Fibroblast of mammary gland (primary cell): Measurements from ENCODE around the gene SP4.
A peak's percentile ranks its signal among the peaks of the same experiment; 100 is the strongest.

ENCODE experiments used
- DNase-seq: peaks from one replicate; pipeline ENCODE4 v3.0.0-alpha.2; 2010; ENCODE audit warnings: low read depth
- H3K4me3 ChIP-seq: 2 replicates; pipeline ENCODE4 v1.5.1; 2011; ENCODE audit warnings: low read depth, mild to moderate bottlenecking, low read length, moderate library complexity; ENCODE audit not compliant: control insufficient read depth
- TF ChIP-seq, protein P1 (sequence below): conservative IDR thresholded peaks from 2 replicates; pipeline ENCODE4 v1.5.1; 2011; ENCODE audit warnings: low read depth, low read length, inconsistent platforms; ENCODE audit not compliant: control insufficient read depth, insufficient read depth

Gene SP4

GRCh38 chr7:21538936-21539495 is 111.1 kb downstream of the SP4 start:
- H3K4me3 ChIP-seq, result no peak overlapping the region
- DNase-seq, result no peak
- TF ChIP-seq, protein P1, sequence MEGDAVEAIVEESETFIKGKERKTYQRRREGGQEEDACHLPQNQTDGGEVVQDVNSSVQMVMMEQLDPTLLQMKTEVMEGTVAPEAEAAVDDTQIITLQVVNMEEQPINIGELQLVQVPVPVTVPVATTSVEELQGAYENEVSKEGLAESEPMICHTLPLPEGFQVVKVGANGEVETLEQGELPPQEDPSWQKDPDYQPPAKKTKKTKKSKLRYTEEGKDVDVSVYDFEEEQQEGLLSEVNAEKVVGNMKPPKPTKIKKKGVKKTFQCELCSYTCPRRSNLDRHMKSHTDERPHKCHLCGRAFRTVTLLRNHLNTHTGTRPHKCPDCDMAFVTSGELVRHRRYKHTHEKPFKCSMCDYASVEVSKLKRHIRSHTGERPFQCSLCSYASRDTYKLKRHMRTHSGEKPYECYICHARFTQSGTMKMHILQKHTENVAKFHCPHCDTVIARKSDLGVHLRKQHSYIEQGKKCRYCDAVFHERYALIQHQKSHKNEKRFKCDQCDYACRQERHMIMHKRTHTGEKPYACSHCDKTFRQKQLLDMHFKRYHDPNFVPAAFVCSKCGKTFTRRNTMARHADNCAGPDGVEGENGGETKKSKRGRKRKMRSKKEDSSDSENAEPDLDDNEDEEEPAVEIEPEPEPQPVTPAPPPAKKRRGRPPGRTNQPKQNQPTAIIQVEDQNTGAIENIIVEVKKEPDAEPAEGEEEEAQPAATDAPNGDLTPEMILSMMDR, result no peak

DNA sequence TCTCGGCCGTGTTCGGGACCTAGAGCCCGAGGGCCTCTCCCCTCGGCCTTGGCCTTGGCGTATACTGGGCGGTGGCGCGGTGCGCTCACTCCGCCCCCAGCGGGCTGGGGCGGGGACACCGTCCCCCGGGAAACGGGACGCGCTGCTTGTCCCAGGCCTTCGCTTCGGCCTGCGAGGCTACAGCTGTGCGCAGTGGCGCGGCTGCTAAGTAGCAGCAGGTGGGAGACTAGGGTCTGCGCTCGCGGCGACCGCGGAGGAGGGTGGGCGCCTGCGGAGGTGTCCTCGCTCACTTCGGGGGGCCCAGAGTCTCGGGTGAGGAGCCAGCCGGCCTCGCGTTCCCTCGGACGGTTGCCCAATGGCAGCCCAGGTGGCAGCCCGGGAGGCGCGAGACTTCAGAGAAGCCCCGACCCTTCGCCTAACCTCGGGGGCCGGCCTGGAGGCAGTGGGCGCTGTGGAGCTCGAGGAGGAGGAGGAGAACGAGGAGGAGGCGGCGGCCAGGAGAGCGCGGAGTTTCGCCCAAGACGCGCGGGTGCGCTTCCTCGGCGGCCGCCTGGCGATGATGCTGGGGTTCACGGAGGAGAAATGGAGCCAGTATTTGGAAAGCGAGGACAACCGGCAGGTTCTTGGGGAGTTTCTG is 115.1 kb downstream of the SP4 start, which contains the start of gene DNAH11:
DNAH11 (plus strand) TSS at position 149 of the 637 bp plus-strand sequence; CDS start at position 356, 207 bp downstream.
- TF ChIP-seq, protein P1, result no peak
- H3K4me3 ChIP-seq, result peak within 1 kb of the TSS; percentile 12

GRCh38 chr7:21543528-21544302 is 115.8 kb downstream of the SP4 start:
- no peak overlapping the region for H3K4me3 ChIP-seq
- TF ChIP-seq, protein P1, result no peak
- DNase-seq, result peak; percentile 6

More for the DNA sequence above, 115.1 kb downstream of the SP4 start, which contains the start of gene DNAH11:
- peak; percentile 5 for DNase-seq

DNA sequence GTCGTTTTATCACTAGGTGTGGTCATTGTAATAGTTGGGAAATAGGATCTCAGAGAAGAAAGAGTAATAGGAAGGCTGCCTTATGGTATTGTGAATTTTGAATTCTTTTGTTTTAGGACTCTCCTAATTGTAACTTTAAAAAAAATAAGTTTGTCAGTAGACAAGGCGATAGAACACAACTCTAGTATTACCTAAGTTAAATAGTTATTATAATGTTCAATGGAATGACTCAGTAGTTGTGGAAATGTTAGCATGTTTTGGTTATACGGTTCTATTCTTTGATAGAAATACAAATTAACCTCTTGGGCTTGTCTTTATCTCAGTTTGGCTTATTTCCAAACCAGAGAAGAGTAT is 116.4 kb downstream of the SP4 start:
- H3K4me3 ChIP-seq, result no peak overlapping the region
- no peak for DNase-seq
- TF ChIP-seq, protein P1, result no peak

DNA sequence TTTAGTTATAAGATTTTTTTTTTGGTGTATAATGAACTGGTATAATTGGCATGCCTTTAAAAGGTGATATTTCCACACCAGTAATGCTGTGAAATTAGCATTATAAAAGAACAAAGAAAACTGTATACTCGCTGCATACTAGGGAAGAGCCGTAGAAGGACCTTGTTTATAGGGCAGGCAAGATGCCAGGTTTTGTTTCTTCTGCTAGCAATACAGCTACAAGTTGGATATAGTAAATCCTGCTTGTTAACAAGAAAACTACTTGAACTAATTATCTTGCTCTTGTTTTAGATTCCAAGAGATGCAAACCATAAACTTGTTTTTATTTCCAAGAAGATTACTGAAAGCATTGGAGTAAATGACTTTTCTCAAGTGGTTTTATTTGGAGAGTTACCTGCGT is 116.8 kb downstream of the SP4 start:
- TF ChIP-seq, protein P1, result no peak
- H3K4me3 ChIP-seq, result no peak overlapping the region
- no peak for DNase-seq

DNA sequence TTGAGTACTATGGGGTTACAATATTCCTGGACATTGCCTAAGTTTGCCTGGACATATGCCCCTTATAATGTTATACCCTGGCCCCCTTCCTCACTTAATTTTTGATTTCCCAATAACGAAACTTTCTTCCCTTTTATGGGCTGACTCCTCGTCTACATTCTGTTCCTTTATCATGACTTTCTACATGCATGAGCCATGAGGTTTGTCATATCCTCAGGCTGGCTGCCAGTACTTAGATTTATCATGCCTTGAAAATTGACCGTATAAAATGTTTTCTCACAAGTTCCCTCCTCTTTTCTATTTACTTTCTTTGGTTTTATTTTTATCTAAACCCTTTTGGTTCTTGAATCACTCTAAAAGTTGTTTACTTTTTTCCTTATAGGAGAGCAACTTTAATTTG is 119.6 kb downstream of the SP4 start:
- TF ChIP-seq, protein P1, result no peak
- no peak for DNase-seq

More for the DNA sequence above, 119.6 kb downstream of the SP4 start:
- no peak overlapping the region for H3K4me3 ChIP-seq
